DMS114 treated with DMSO at 0.1 percent for 48 hours (cell line): ENCODE data around the gene CHEK2.
A peak's percentile ranks its signal among the peaks of the same experiment; 100 is the strongest.
"Not testable (repeated sequence)": the region's sequence is repeated elsewhere in the genome, so short reads cannot be mapped to it uniquely, and the experiment has no call there.

Experiments used
- DNase-seq: peaks from one replicate; lab custom pipeline; 2025; ENCODE audit not compliant: unreplicated experiment; lab: John Stamatoyannopoulos, UW

The CHEK2 gene

DNA sequence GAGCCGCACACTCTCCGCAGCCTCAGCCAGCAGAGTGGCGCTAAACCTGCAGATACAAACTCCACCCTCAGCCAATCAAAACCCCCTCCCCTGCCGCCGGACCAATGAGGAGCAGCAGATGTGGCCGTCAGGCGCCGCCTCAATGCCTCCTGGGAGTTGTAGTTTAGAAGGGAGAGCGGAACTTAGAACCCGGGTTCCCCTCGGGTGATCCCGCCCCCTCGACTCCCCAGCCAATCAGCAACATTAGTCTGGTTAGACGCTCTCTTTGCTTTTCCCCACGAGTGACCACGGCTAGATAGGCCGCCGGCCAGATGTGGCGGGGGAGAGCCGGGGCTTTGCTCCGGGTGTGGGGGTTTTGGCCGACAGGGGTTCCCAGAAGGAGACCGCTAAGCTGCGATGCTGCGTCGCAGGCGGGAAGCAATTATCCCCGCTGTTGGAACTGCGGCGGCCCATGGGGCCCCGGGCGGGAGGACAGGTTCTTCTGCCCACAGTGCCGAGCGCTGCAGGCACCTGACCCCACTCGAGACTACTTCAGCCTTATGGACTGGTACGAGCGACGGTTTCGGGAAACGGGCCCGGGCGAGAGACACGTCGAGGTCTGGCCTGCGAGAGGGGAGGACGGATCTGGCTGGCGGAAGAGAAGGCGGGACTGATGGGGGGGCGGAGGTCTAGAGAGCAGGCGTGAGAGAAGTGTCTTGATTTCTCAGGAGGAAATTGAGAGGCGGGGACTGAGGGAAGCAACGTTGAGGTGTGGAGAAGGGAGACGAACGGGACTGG is at the start of gene CHEK2, which contains the start of gene HSCB:
Gene CHEK2, minus strand, starts transcription at position 36 of the 777 bp plus-strand sequence. CDS start 7,099 bp downstream, outside the sequence.
Gene HSCB, plus strand, starts transcription at position 255 of the 777 bp plus-strand sequence. Its CDS starts 57 bp downstream, at position 312.
- DNase-seq: peak; percentile 97

DNA sequence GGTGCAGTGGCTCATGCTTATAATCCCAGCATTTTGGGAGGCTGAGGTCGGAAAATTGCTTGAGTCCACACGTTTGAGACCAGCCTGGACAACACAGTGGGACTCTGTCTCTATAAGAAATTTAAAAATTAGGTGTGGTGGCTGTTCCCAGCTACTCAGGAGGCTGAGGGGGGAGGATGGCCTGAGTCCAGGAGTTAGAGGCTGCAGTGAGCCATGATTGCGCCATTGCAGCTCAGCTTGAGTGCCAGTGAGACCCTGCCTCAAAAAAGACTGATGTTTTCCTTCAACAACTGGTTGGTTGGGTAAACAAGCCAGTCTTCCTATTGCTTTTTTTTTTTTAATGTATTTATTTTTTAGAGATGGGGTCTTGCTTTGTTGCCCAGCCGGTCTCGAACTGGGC is 49.5 kb upstream of the CHEK2 start:
- no peak for DNase-seq

DNA sequence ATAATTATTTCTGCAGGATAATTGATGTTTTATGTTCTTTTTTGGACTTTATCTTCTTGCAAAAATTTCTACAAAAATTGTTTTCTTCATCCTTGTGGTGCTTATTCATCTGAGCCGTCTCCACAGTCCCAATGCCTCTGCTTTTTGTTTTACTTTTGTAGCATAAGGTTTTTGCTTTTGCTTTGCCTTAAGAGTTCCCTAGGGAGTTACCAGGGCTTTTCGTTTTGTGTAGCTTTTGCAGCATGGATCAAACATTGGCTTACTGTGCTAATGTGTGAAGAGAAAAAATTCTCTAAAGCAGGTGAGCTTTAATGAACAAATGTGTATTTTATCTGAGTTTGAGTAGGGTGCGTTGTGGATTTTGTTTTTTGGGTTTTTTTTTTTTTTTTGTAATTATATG is 47.0 kb upstream of the CHEK2 start:
- DNase-seq: no peak

DNA sequence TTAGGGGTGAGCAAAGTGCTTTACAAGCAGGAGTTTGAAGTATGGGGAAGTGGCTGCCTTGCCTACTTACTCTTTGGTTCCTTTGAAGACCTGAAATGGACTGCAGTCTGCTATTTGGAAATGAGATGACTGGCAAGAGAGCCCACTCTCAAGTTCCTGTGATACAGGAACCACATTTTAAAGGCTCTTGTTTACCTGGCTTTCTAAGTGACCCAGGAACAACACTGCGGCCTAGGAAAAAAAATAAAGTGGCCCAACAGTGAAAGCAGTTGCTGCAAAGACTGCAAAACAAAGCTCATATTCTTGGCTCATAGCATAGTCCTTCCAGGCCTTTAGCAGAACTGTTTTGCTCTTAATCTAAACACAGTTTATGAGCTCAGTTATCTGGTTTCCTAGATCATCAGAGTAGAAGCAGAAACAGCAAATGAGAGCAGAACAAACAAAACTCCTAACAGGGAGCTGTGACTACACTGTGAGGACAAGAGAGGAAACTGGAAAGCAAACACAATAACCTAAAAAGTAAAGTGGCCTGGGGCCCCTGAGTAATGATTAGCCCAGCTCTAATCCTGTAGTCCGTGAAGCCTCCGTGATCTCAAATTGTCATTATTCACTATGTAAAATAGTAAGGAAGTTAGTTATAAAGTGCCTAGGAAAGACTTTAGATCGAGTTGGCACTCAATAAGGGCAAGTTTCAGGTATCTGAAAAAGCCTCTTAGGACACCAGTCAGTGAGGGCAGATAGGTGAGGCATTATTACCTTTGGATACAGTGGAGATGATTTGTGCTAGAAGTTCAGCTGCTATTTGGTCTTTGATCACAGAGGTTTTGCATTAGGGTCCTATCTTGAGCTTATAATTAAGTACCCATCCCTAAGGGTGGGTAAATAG is 42.4 kb upstream of the CHEK2 start:
- DNase-seq: no peak

DNA sequence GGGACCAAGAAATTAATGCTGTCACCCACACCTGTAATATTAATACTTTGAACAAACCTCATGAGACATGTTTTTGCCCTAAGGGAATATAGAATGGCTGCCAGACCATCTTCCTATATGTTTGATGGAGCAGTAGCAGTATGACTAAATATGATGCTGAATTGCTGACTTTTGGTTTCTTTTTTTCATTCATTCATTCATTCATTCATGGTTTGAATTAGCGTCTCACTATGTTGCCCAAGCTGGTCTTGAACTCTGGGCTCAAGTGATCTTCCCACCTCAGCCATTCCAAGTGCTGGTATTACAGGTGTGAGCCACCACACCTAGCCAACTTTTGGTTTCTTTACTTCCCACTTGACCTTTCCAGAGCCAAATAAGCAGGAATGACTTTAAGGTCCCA is 38.7 kb upstream of the CHEK2 start:
- no peak for DNase-seq

DNA sequence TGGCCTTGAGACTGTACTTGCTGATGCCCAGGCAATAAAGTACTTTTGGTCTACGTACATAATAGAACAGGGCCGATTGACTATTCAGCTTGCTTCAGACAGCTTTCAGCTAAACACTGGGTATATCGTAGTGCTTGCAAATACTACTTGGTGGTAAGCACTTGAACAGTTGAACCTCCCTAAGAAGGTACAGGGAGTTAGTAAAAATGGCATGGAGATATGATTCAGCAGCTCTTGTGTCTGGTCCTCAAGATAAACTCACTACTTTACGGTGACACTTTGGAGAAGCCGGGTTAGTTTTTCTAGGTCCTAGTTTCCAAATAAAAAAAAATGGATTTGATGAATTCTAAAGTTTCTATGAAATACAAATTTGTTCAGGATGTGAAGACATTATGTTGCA is 38.2 kb upstream of the CHEK2 start:
- DNase-seq: no peak

DNA sequence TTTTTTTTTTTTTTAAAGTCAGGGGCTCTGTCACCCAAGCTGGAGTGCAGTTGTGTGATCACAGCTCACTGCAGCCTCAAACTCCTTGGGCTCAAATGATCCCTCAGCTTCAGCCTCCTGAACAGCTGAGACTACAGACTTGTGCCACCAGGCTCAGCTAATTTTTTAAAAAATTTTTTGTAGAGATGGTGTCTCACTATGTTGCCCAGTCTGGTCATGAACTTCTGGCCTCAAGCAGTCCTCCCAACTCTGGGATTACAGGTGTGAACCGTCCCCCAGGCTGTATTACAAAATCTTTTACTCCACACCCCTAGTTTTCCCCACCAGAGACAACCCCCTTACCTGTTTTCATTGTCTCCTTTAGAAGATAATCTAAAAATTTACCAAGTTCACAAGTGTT is 32.8 kb upstream of the CHEK2 start:
- no peak for DNase-seq

DNA sequence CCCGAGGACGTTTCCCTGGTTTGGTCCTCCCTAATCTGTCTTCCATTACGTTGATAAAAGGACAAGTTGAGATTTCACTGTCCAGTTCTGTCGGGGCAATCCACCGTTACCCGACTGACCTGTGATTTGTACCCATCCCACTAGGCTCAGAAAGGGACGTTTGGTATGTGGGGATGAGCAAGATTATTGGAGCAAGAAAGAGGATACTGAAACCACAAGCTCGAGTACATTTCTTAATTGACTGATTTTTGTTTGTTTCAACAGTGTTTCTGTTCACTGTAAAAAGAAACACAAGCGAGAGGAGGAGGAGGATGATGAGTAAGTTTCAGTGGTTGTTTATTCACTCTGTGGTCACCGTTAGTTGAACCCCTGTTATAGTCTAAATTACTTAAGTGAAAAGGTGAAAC is 31.8 kb upstream of the CHEK2 start:
- DNase-seq: no peak

DNA sequence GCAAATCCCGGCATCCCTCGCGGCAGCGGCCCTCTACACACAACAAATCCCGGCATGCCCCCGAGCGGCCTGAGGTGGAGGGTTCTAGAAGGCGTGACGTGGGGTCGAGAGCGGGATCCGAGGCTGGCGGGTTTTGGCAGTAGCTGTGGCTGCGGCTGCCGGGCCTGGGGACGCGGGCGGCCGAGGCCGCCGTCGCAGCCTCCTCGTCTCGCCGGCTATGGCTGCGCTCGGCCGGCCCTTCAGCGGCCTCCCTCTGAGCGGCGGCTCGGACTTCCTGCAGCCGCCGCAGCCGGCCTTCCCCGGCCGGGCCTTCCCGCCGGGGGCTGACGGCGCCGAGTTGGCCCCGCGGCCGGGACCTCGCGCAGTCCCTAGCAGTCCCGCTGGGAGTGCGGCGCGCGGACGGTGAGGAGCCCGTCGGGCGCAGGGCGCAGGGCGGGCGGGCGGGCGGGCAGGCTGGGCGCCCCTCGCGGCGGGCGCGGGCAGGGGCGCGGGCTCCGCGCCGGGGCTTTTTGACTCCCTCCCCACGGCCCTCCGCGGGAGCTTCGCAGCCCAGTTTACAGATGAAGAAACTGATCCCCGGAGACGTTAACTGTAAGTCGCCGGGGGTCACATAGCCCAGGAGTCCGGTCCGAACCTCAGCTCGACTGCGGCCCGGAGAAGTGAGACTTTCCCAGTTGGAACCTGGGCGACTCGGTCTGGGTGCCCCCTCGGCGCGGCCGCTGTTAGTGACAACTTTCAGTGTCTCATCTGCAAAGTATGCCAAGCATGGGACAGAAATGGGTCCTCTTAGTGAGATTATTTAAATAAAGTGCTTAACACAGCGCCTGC is 31.2 kb upstream of the CHEK2 start, which contains the start of gene CCDC117:
Gene CCDC117, plus strand, starts transcription at position 63 of the 828 bp plus-strand sequence. Its CDS starts 155 bp downstream, at position 218.
- peak; percentile 90 for DNase-seq

DNA sequence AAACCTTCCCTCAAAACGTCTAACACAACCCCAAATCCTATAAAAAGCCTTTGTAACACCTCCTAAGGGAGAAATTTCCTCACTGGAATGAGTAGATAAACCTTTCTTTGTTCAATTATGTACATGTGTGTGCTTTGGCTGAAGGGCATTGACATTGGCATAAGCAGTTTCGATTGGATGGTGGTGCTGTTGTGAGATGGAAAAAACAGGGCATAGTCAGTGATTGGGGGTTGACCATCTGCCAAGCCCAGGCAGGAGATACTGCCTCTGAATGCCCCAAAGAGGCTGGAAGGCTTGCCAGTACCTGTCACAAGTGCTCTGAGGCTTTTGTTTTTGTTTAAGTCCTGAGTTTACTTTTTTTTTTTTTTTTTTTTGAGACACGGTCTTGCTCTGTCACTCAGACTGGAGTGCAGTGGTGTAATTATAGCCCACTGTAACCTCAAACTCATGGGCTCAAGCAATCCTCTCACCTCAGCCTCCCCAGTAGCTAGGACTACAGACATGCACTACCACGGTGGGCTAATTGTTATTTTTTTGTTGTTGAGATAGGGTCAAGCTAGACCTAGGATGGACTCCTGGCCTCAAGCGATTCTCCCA is 29.7 kb upstream of the CHEK2 start:
- no peak for DNase-seq

DNA sequence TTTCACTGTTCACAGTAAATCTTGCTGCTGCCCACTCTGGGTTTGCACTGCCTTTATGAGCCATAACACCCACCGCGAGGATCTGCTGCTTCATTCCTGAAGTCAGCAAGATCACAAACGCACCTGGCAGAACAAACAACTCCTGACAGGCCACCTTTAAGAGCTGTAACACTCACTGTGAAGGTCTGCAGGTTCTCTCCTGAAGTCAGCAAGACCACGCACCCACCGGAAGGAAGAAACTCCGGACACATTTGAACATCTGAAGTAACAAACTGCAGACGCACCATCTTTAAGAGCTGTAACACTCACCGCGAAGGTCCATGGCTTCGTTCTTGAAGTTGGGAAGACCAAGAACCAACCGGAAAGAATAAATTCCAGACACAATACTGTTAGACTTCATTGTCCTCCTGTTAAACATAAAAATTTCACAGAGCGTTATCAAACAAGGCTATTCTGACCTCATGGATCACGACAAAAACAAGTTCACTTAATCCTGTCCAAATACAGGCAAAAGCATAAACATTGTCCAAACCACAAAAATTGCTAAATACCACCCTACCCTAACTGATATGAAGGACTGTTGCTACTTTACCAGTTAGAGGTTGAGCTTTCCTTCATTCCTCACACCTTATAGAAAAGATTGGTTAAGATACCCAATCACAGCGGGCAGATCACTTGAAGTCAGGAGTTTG is 27.9 kb upstream of the CHEK2 start:
- DNase-seq: no peak

DNA sequence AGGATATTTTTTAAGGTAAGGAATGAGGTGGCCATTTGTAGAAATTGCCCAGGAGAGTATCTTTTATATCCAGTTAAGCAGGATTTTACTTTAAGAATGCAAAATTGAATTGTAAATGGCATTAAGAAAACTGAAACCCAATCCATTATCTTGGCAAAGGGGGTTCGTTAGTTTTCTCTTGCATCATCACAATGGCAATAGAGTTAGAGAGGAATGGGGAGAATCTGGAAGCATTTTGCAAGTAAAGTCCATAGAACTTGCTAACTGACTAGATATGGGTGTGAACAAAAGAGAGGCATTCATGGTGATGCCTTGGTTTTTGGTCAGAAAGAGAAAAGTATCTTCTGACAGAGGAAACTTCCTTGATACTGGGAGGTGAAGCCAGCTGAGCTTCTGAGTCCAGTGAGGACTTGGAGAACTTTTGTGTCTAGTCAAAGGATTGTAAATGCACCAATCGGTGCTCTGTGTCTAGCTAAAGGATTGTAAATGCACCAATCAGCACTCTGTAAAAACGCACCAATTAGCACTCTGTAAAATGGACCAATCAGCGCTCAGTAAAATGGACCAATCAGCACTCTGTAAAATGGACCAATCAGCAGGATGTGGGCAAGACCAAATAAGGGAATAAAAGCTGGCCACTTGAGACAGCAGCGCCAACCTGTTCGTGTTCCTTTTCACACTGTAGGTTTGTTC is 27.2 kb upstream of the CHEK2 start:
- no peak for DNase-seq

DNA sequence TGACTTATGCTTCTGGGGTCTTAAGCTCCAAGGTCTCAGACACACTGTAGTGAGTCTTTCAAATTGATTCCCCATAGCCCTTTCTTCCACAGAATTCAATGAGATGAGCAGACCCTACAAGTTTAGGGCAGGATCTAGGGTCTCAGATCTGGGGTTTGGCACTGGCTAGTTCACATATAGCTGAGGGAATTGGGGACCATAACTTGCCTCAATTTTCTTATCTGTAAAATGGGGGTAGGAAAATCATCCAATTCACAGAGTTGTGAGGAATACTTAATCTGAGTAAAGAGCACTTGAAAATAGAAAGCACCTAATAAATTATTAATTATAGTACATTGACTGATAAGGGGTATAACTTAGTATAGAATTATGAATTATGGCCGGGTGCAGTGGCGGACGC is 25.0 kb upstream of the CHEK2 start:
- DNase-seq: no peak

DNA sequence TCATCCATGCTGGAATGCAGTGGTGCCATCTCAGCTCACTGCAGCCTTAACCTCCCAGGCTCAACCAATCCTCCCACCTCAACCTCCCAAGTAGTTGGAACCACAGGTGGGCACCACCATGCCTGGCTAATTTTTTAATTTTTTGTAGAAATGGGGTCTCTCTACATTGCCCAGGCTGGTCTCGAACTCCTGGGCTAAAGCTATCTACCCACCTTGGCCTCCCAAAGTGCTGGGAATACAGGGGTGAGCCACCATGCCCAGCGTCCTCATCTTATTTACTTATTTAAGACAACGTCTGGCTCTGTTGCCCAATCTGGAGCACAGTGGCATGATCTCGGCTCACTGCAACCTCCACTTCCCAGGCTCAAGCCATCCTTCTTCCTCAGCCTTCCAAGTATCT is 20.4 kb upstream of the CHEK2 start:
- DNase-seq: not testable (repeated sequence)

DNA sequence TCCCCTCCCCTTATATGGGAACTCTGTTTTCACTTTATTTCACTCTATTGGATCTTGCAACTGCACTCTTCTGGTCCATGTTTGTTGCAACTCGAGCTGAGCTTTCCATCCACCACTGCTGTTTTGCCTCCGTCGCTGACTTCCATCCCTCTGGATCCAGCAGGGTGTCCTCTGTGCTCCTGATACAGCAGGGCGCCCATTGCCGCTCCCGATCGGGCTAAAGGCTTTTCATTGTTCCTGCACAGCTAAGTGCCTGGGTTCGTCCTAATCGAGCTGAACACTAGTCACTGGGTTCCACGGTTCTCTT is 19.8 kb upstream of the CHEK2 start:
- no peak for DNase-seq

DNA sequence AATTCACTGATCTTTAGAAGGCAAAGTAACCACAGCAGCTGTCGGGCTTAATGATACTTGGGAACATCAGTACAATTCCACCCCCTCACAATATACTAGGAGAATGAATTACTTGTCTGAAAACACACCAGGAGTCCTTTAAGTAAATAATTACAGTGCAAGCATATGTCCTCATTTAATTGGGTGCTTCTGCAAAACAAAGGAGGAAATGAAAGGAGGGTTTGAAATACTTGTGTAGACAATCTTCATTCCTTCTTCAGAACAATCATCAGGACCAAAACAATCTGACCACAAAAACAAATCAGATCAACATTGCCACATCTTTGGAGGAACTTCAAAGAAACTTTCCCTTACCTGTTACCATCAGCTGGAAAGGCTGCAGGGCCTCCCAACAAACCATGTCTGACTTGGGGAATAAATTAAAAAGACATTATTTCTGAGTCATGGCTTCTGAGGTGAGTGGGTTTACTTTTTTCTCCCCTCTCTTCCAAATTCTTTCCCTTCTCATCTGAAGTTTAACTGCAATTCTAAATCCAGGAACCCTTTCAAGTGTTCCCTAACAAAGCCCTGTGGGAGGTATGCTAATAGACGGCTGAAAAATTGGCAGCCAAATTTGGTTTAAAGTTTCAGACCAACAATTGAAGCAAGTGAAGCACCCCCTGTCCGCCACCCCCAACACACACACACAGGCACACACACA is 18.4 kb upstream of the CHEK2 start:
- DNase-seq: no peak

DNA sequence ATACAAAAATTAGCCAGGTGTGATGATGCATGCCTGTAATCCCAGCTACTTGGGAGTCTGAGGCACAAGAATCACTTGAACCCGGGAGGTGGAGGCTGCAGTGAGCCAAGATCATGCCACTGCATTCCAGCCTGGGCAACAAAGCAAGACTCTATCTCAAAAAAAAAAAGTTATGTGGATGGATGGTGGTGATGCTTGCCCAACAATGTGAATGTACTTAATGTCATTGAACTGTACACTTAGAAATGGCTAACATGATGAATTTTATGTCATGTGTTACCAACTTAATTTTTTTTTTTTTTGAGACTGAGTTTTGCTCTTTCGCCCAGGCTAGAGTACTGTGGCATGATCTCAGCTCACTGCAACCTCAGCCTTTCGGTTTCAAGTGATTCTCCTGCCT is 12.9 kb upstream of the CHEK2 start:
- not testable (repeated sequence) for DNase-seq

DNA sequence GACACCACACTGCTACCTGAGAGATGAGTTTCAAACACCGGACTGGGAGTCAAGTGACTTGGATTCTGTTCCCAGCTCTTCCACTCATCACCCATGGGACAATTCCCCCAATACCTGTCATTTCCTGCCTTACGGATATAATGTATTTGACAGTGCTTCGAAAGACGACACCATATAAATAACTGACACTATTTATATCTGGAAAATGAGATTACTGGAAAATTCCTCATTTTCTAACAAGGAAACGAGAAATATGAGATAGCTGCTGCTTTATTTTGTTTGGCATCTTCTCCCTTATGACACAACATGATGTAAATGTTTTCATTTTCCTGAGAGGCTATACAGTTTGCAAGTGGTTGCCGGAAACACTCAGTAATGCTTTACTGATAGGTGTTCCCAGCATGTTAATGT is 8.9 kb upstream of the CHEK2 start:
- DNase-seq: no peak

DNA sequence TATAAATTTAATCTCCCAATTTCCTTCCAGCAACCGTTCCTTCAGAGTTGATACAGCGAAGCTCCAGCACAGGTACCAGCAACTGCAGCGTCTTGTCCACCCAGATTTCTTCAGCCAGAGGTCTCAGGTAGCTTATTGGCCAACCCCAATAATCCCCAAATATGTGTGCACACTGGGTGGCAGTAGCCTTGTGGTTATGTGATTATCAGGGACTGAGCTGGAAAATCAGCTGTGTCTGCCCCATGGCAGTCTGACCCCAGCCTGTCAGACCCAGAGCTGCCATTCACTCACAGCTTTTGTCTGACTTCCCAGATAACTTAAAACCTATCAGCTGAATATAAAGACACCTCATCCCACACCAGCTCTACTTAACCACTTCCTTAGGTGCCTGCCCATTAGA is 2.2 kb upstream of the CHEK2 start:
- DNase-seq: no peak
